K562 (cell line): Measurements from ENCODE around the gene FAM161A. TPM values are rescaled to one million over a fixed set of nuclear protein-coding genes. Genes with fewer than 3 reads are reported as not detected.

Experiments
- CBFA2T2 ChIP-seq: fragments of 450-650 bp; conservative IDR thresholded peaks from 2 replicates; pipeline ENCODE4 v1.6.1; 2017; ENCODE audit warnings: mild to moderate bottlenecking
- GATA2 ChIP-seq: sonication (generic); formaldehyde crosslinking; IDR thresholded peaks from 2 replicates; pipeline ENCODE4 v1.4.0; 2020; ENCODE audit warnings: mild to moderate bottlenecking, missing genetic modification reagents
- HNRNPK ChIP-seq: fragments of 200-400 bp; formaldehyde crosslinking; IDR thresholded peaks from one replicate; pipeline ENCODE4 v1.6.1; 2018; ENCODE audit warnings: mild to moderate bottlenecking, low read depth, low read length; ENCODE audit not compliant: poor library complexity, severe bottlenecking
- REST ChIP-seq, 2 experiments: fragments of 450-650 bp; formaldehyde crosslinking in 1 of 2; IDR thresholded peaks; 2 replicates each; pipeline versions ENCODE4 v1.4.0 to v1.6.1; 2014 to 2020; ENCODE audit warnings: mild to moderate bottlenecking in 2 of 2, borderline replicate concordance in 1 of 2, low read depth in 1 of 2
- SFPQ ChIP-seq: fragments of 200-400 bp; formaldehyde crosslinking; IDR thresholded peaks from 2 replicates; pipeline ENCODE4 v1.6.1; 2017; ENCODE audit warnings: mild to moderate bottlenecking, low read depth, low read length, moderate library complexity
- THRAP3 ChIP-seq: fragments of 450-650 bp; IDR thresholded peaks from 2 replicates; pipeline ENCODE4 v1.6.1; 2016; ENCODE audit warnings: mild to moderate bottlenecking, inconsistent platforms, borderline replicate concordance
- ZNF253 ChIP-seq: fragments of 250-450 bp; sonication (Bioruptor Pico); conservative IDR thresholded peaks from 2 replicates; pipeline ENCODE4 v1.6.1; 2021; ENCODE audit warnings: mild to moderate bottlenecking
- ZNF282 ChIP-seq: sonication (generic); formaldehyde crosslinking; IDR thresholded peaks from 2 replicates; pipeline ENCODE4 v1.8.1; 2023; ENCODE audit warnings: missing genetic modification reagents
- ZNF512 ChIP-seq: IDR thresholded peaks from 2 replicates; pipeline ENCODE4 v1.6.1; 2016; ENCODE audit warnings: missing genetic modification characterization, missing compliant biosample characterization
- ZNF589 ChIP-seq: fragments of 200-800 bp; sonication (Bioruptor generic); IDR thresholded peaks from 2 replicates; pipeline ENCODE4 v1.6.1; 2016; ENCODE audit warnings: low read depth, missing genetic modification characterization, missing compliant biosample characterization
- ZNF79 ChIP-seq: fragments of 250-450 bp; sonication (Bioruptor Pico); IDR thresholded peaks from 2 replicates; pipeline ENCODE4 v1.4.0; 2020; ENCODE audit warnings: low read depth, mild to moderate bottlenecking, moderate library complexity
- polyA plus RNA-seq, 8 experiments: library from polyadenylated mRNA; depleted of rRNA in 4 of 8; stranded (reverse) in 5 of 8; unstranded in 3 of 8; fragments of >200 nt; fragmentation: Nextera tagmentation in 2 of 8; fragmentation: Illumina TruSeq in 1 of 8; extraction: Ambion mirVana in 2 of 8; extraction: Trizol in 1 of 8; gene quantifications; 2 replicates each; pipeline versions ENCODE4 v1.2.1 to v1.2.3, GENCODE V29; 2011 to 2014; ENCODE audit warnings: inconsistent platforms in 1 of 8, missing spikeins in 1 of 8
- total RNA-seq, 7 experiments: library from RNA; depleted of rRNA in 6 of 7; stranded (reverse); fragments of >200 nt in 6 of 7; fragmentation: Illumina TruSeq in 2 of 7; extraction: Trizol in 2 of 7; gene quantifications; 2 replicates each; pipeline versions ENCODE4 v1.2.1 to v1.2.3, GENCODE V29; 2011 to 2021; ENCODE audit warnings: low replicate concordance in 1 of 7
- TF ChIP-seq, protein P1 (sequence below): fragments of 250-450 bp; sonication (Bioruptor Pico); IDR thresholded peaks from 2 replicates; pipeline ENCODE4 v1.5.0; 2022; ENCODE audit warnings: mild to moderate bottlenecking

The FAM161A gene
- total and polyA plus RNA-seq, 9 of the 15 experiments (the other 6 are each of a cell fraction or from before 2014, with no cell fraction given), result 0.27 to 1.4 (median 0.80) TPM

- TF ChIP-seq REST (IDR thresholded peaks at IDR 0.05; ENCODE audit: borderline replicate concordance) (no peak), REST (CRISPR knock-in tag; IDR thresholded peaks at IDR 0.05; ENCODE audit: low read depth) (peak; percentile 86), ZNF253 (CRISPR knock-in tag) (no peak), ZNF512 (tag) (no peak), THRAP3 (no peak), CBFA2T2 (0 out of 2 replicates have a peak, but pooled peaks have one; percentile 8), ZNF282 (0 out of 2 replicates have a peak, but pooled peaks have one; percentile 47), SFPQ (no peak), ZNF589 (peak; percentile 13; the same call in 1 of the 2 replicates), GATA2 (CRISPR knock-in tag) (no peak), ZNF79 (CRISPR knock-in tag) (no peak), HNRNPK (no peak)
- TF ChIP-seq, protein P1, sequence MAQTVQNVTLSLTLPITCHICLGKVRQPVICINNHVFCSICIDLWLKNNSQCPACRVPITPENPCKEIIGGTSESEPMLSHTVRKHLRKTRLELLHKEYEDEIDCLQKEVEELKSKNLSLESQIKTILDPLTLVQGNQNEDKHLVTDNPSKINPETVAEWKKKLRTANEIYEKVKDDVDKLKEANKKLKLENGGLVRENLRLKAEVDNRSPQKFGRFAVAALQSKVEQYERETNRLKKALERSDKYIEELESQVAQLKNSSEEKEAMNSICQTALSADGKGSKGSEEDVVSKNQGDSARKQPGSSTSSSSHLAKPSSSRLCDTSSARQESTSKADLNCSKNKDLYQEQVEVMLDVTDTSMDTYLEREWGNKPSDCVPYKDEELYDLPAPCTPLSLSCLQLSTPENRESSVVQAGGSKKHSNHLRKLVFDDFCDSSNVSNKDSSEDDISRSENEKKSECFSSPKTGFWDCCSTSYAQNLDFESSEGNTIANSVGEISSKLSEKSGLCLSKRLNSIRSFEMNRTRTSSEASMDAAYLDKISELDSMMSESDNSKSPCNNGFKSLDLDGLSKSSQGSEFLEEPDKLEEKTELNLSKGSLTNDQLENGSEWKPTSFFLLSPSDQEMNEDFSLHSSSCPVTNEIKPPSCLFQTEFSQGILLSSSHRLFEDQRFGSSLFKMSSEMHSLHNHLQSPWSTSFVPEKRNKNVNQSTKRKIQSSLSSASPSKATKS (CRISPR knock-in tag), result no peak
These were observed 34.6 kb upstream of the FAM161A start, which contains the start of gene CCT4 (continued) for GRCh38 chr2:61888267-61889055.
